DMS53 treated with DMSO at 0.1 percent for 48 hours (cell line): ENCODE measurements around the gene OBSL1.

Experiments used
- DNase-seq: peaks from one replicate; lab custom pipeline; 2025; ENCODE audit not compliant: unreplicated experiment; lab: John Stamatoyannopoulos, UW

The OBSL1 gene

DNA sequence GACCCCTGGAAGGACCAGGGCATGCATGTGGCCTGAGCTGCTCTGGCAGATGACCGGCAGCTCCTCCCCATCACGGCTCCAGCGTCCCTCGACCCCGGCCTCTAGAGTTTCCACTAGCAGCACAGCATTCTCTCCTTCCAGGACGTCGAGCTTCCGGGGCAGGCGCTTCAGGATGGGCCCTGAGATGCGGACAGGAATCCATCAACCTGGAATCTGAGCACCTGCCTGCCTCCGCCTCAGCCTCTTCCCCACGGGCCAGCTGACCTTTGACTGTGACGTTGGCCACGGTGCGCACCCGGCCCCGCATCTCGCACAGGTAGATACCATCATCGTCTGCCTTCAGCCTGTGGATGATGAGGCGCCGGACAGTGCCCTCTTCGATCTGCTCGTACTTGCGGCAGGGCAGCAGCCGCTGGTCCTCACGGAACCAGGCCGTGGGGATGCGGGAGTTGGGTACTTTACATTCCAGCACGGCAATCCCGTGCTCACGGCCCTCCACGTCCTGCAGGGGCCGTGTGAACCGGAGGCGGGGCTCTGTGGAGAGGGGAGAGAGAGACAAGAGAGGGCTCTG, 3.5 kb downstream of the OBSL1 start:
- no peak for DNase-seq

DNA sequence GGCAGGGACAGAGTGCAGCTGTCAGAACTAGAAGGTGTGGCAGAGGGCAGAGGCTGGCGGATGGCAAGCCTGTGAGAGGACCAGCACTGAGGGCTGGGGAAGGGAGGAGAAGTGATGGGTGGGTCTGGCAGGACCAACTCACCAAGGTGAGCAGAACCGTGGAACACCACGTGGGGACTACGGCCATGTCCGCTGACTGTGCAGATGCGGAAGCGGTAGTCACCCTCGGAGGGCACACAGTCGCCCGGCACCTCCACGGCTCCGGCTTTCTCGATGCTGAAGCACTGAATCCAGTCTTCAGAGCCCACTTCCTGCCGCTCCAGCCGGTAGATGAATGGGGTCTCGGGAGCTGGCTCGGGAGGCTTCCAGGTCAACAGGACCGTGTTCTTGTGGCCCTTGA, 4.2 kb downstream of the OBSL1 start:
- no peak for DNase-seq

DNA sequence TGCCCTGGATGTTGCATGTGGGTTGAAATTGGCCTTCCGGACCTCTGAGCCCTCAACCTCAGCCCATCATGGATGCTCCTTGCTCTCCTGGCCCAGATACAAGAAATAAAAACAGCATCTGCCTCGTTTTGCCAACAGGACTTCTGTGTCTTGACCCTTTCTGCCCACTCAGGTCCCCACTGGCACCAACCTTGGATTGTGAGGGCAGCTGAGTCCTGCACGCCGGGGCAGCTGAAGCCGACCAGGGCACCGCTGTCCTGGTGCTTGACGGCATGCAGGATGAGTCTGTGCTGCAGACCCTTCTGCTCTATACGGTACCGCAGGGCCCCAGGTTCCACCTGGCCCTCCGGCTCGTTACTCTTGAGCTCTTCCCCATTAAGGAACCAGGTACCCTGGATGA, 4.7 kb downstream of the OBSL1 start:
- no peak for DNase-seq

DNA sequence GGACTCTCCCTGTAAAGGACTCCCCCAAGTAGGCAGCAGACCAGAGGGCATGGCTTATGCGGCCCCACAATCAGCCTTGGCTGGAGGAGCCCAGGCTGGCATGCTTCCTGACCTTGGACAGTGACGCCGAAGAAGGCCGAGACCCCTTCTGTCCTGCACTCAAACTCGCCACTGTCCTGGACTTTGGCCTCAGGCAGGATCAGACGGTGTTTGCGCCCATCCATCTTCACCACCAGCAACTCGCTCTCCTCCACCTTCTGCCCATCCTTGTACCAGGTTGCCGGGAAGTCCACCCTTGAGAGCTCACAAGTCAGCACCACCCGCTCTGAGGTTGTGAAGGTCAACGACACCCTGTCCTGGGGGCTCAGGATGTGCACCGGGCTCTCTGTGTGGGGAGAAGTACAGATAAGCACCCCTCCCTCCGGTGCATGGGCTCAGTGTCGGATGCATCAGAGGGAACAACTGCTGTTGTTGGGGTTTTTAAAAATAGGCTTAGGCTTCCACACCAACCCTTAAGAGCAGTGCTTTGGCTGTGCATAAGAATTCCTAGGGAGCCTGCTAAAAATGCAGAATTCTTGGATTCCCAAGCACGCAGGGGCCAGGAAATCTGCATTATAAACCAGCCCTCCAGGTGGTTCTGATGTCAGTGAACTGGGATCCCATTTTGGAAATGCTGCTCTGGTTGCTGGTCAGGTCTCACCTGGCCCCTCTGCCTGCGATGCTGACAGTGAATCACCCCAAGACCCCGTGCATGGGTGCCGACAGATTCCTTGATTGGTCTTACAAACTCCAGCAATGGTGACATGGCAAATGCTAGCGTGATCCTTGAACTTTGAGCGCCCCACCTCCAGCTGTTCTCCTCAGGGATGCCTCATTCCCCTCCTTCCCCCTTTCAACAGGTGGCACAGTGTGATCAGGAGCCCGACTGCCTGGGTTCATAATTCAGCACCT, 5.9 kb downstream of the OBSL1 start:
- DNase-seq, result no peak

DNA sequence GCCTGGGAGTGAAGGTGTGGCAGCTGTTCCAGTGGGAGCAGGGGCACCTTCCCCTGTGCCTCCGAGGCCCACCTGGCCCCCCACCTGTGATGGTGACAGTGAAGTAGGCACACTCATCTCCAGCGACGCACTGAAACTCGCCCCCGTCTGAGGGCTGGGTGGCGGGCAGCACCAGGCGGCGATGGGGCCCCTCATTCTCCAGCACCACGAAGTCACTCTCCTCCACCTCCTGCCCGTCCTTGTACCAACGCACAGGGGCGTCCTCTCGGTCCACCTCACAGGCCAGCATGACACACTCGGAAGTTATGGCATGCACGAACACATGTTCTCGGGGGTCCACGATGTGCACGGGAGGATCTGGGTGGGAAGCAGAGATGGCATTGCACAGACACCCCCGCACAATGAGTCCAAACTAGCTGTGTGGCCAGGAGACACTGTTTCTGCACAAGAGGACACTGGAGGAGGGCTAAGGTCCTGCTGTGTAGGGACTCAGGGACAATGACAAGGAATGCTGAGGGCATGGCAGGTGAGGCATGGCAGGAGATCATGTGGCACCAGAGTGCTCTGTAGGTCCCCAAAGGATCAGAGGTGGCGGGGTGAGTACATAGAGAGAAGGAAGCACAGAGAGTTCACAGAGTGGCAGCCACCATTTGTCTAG, 7.9 kb downstream of the OBSL1 start:
- DNase-seq, result no peak

DNA sequence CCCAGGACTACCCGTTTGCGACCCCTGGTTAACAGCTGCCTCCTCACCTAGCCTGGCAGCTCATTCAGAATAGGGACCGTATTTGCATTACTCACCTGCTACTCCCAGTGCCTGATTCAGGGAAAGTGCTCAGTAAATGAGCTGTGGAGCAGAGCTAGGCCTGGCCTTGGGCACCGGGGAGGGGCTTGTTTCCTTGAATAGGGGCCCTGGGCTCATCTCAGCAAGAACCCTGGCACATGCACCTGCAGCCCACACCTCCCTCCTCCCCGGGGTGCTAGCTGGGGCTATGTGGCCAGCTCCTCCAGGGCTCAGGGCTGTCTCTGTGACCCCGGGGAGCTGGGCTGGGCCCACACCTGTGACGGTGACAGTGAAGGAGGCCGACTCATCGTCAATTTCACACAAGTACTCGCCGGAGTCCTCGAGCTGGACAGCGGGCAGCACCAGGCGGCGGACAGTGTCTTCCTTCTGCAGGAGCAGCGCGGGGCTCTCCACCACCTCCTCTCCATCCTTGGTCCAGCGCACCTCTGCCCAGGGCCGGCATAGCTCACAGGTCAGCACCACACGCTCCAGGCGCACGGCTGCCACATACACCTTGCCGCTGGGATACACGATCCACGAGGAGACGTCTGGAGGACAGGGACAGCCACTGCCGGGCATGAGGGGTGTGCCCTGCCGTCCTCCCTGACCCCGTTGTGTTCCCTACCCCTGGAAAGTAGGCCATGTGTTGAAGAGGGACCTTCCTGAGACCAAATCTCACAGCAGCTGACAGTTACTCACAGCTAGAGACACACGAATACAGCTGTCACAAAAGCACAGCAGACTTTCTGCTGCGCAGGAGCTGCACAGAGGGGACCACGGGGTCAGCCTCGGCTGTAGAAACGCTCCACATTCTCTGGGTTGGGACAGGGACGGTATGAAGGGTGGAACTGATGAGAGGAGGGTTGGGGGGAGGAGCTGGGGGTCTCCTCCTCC, 9.0 kb downstream of the OBSL1 start:
- no peak for DNase-seq

DNA sequence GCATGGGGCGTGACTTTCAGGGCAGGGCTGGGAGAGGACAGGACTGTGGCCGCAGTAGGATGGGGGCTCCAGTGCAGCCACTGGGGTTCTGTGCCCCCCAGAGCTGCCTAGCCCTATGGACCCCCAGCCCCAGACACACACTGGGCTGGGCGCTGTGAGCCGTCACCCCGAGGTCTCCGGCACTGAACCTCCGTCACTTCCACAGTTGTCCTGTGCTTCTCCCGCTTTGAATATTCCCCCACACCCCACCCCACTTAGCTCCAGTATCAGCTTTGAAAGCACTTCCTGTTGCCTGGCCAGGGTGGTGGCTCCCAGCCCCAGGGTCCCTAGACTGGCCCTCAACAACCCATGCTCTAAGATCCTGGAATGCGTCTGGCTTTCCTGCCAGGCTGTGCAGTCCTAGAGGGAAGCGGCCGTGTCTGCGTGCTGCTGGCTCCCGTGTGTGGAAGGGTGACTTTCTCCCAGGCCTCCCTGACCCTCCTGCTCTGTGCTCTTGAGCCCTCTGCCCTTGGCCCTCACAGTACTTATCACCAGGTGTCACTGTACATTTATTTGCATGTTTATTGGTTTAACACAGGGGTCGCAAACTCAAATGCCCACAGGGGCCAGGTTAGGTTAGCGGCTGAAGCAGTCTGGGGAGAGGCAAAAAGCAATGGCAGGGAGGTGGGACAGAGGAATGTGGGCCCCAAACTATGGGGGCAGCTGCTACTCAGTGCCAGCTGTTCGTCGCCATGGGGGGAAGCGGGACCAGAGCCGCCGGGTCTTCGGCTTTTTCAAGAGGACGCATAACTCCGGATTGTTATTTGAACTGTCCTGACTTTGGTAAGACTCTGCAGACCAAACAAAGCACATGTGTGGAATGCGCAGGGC, 9.9 kb downstream of the OBSL1 start:
- DNase-seq, result no peak

DNA sequence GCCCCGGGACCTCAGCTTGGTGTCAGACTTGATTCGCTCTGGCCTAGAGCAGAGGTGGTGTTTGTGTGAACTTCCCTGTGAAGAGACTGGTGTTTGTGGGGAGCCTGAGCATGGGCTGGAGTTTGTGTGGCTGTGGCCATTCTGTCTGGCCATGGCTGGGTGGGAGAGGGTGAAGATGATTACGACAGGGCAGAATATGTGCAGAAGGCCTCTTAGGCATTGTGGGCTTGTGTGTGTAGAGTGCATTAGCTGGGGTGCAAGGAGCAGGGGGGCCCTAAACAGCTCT, 10.5 kb downstream of the OBSL1 start:
- no peak for DNase-seq

DNA sequence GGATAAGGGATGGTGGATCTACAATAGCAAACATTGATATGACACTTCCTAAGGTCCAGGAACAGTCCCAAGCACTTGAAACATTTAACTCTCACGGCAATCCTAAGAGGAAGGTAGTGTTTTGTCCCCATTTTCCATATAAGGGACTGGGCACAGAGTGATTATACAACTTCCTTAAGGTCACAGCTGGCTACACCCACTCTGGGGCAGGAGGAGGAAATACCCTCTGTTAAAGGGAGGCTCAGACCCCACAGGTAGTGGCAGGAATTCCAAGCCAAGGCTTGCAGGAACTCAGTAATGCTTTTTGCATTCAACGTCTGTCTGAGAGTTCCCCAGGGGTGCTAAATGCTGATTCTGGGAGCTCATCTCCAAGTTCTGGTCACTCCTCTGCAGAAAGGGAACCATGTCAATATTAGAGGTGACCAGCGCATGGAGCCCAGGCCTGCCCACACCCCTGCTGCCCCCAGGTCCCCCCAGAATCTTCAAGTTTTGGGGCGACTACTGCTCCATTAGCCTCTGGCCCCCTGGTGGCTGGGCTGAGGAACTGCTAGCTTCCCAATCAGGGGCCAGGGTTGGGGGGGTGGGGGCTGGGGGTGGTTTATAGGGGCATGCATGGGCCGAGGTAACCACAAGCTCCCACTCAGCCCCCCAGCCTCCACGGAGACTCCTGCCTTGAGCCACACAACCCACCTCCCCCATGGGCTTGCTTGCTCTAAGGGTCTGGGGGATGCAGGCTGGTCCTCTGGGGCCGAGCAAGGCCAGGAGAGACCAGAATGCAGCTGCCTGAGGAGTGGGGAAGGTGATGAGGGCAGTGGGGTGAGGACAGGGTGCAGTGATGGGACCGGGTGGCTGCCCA, 11.1 kb downstream of the OBSL1 start:
- DNase-seq, result no peak

DNA sequence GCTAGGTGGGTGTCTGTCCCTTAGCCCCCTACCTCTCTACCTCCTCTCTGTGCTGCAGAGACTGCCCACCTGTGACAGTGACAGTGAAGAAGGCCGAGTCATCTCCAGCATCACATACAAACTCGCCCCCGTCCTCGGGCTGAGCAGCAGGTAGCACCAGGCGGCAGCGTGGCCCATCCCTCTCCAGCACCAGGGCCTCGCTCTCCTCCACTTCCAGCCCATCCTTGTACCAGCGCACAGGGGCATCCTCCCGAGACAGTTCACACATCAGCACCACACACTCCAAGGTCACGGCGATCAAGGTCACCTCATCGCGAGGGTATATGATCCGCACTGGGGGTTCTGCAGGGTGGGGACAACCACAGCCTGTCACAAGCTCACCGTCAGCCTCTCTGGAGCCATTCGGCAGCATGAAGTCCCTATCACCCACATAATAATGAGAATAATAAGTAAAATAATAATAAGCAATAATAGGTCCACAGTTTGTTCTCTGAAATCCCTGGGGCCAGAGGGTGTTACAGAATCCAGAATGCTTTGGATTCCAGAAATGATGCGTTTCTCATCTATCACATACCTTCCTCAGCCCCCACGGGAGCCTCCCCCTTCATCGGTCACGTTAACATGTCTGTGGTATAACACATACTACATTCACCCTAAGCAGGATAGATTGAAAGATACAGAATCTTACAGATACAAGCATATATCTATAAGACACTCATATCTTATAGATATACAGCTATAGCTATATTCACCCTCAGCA, 12.0 kb downstream of the OBSL1 start:
- DNase-seq, result no peak

DNA sequence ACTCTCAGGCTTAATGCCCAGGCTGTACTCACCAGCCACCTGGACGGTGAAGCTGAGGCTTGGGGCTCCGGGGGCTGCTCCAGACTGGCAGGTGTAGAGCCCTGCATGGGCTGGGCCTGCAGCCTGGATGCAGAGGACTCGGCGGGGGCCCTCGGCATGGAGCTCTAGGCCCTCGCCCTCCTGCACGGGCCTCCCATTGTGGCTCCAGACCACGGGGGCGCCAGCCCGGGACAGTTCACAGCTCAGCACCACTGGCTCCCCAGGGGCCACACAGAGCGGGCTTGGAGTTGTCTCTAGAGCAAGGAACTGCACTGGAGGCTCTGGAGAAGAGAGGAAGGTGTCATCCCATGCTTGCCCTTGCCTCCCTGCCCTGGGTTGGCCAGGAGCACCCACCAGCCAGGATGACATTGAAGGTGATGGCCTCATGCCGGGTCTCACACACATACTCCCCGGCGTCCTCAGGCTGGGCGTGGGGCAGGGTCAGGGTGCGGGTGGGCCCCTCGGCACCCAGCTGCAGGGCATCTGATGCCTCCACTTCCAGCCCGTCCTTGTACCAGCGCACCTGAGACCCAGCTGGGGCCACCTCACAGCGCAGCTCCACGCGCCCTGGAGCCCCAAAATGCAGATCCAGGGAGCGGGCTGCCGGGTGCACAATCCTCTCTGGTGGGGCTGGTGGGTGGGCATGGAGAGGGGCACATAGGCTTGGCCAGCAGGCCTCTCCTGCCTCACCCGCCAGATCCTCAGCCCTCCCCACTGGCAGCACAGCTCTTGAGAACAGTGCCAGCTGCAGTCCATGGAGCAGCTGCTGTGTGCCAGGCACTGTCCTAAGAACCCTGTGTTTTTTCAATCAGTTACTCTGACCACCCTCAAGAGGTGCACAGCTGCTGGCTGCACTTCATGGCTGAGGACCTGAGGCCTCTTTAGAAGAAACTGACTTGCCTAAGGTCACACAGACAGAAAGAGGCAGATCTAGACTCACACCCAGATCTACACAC, 13.3 kb downstream of the OBSL1 start:
- no peak for DNase-seq

DNA sequence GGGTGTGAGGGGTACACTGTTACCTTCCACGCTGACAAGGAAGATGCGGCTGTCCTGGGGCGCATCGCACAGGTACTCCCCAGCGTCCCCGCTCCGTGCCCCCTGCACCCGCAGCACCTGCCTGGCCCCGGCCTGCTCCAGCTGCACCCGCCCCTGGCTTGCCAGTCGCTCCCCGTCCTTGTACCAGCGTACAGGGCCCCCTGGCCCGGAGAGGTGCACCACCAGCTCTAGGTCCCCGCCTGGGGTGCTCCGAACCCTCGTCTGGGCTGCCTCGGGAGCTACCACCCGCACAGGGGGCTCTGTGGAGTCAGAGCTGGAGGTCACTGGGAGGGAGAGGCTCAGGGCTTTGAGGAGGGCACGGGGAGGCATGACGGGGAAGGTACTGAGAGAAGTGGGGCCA, 14.0 kb downstream of the OBSL1 start:
- no peak for DNase-seq

DNA sequence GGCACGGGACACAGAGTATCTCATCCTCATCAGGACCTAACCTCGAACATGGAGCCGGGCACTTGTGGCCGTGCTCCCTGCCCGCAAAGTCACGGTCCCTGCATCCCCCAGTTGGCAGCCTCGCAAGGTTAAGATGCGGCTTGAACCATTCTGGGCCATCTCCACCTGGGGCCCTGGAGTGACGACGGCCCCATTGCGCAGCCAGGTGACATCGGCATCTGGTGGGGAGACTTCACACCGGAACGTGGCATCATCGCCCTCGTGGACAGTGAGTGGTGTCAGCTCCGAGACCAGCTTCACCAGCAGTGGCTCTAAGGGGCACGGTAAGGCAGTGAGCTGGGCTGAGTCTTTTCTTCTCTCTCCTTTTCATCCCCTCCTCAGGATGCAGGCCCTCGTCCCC, 14.9 kb downstream of the OBSL1 start:
- DNase-seq, result no peak

DNA sequence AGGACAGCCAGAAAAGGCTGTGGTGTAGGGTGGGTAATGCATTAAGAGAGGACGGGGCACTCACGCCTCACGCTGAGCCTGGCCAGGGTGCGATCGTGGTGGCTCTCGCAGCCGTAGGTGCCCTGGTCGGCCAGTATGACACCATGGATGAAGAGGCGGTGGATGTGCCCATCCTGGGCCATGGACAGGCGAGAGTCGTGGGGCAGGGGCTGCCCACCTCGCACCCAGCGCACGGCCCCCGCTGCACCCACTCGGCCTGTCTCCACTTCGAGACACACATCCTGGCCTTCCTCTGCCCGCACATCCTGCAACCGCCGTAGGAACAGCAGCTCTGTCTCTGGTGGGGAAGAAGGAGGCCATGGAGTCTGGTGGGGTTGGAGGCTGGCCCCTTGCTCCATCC, 15.4 kb downstream of the OBSL1 start:
- no peak for DNase-seq

DNA sequence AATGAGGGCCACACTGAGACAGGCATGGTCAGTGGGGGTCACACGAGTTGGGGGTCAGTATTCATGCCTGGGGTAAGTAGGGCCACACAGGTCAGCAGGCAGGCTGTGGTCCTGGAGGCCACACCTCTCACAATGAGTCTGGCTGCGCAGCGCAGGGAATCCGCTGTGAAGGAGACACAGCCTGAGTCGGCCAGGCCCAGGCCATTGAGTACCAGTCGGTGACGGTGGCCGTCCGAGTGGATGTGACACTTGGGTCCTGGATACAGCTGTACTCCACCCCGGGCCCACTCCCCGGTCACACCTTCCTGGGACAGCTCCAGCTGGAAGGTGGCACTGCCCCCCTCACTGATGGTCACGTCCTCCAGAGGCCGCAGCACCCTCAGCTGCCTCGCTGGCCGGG, 17.0 kb downstream of the OBSL1 start:
- no peak for DNase-seq

DNA sequence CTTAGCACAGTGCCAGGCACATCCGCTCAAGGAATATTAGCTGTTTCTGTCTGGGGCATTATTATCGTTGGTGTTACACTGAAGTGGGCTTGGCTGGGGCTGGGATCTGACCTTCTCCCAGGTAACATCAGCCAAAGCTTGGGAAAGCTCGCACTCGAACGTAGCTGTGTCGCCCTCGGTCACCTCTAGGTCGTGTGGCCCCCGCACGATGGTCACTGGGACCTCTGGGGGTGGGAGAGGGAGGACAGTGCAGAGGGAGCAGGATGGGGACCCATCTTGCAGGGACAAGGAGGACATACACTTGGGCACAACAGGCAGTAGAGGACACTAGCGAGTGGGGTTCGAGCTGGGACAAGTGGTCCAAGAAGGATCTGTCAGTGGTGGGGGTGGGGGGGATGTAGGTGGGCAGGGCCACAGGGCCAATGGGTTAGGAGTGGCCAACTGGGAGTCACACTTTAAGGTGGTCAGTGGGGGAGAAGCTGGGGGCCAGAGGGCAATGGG, 17.8 kb downstream of the OBSL1 start:
- no peak for DNase-seq

DNA sequence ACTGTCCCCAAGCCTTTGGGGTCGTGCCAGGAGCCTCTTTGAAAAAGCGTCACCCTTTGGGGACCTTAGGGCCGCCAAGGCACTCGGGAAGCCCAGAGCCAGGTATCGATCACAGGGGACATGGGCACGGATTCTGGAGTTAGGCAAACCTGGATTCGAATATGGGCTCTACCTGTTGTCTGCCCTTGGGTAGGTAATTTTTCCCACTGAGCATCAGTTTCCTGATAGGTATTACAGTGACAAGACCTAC, 18.2 kb downstream of the OBSL1 start:
- DNase-seq, result no peak
